ENCODE data around the gene MUCL1.

The MUCL1 gene

DNA sequence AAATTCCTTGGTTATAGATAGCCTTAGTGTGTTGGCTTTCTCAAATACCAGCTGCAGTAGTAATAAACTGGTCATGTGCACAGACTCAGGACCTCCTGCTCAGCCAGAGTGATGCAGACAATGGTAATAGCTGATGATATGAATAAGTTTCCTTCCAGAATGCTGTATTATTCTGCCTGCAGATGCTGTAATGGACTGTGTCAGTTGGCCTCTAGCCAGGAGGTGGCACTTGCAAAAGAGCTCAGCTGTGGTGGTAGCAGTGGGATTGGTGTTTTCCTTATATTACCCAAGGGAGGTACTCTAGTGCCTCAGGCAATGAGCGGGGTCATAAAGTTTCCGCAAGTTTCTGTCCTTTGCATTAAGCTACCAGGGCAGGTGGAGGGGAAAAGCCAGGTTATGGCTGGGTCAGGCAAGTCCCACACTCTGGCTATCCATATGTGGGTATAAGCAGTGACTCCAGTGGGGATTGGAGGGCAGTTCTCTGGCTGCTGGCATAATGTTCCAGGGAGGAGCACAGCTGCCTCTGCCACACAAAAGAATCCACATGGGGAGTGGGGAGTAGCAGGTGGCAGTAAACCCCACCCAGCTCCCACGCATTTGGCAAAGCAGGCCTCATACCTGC lies 14.0 kb upstream of the MUCL1 start:
- in situ Hi-C loops (cut with MboI; ENCODE audit: low sequenced_read_pairs, unreplicated experiment), result no loop called here
- TF ChIP-seq, protein P1, sequence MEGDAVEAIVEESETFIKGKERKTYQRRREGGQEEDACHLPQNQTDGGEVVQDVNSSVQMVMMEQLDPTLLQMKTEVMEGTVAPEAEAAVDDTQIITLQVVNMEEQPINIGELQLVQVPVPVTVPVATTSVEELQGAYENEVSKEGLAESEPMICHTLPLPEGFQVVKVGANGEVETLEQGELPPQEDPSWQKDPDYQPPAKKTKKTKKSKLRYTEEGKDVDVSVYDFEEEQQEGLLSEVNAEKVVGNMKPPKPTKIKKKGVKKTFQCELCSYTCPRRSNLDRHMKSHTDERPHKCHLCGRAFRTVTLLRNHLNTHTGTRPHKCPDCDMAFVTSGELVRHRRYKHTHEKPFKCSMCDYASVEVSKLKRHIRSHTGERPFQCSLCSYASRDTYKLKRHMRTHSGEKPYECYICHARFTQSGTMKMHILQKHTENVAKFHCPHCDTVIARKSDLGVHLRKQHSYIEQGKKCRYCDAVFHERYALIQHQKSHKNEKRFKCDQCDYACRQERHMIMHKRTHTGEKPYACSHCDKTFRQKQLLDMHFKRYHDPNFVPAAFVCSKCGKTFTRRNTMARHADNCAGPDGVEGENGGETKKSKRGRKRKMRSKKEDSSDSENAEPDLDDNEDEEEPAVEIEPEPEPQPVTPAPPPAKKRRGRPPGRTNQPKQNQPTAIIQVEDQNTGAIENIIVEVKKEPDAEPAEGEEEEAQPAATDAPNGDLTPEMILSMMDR (IDR thresholded peaks at IDR 0.05; ENCODE audit: borderline replicate concordance, control extremely low read depth, extremely low read depth, insufficient read depth, missing control alignments), result no peak
- DNase-seq (ENCODE audit: low spot score), result no peak

DNA sequence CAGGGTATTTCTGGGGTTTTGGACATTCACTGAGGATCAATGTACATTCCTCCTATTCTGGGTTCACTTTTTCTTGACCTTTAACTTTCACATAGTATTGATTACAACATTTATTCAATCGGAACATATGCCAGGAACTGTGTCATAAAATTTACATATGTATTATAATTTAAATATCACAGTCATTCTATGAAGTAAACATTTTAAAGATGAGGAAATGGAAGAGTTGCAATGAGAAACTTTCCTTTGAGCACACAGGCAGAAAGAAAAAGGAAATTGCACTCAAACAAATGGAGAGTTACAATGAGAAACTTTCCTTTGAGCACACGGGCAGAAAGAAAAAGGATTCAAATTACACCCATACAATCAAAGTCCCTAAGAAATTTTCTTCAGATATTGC lies 3.1 kb downstream of the MUCL1 start:
- in situ Hi-C loops (cut with MboI; ENCODE audit: low sequenced_read_pairs, unreplicated experiment), result loop anchor here (10.0 kb wide), 2 partner anchors 97 to 217 kb away; no protein-coding TSS in a partner anchor

DNA sequence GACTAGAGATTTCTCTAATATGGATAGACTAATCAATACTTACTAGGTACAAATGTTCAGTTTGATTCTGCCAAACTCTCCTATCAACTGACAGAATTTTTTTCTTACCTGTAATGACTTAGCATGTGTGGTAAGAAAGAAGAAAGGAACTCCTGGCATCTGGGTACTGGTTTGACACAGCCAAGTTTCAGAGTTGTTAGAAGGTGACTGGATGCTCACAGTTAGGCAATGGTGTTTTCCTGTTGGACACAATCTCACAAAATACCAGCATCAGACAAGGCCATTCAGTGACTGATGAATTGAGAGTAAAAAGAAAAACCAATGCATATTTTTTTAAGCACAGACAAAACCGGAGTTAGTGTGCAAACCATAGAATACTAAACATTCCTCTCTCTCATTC lies 4.2 kb downstream of the MUCL1 start:
- TF ChIP-seq, protein P1 (IDR thresholded peaks at IDR 0.05; ENCODE audit: borderline replicate concordance, control extremely low read depth, extremely low read depth, insufficient read depth, missing control alignments), result no peak
- DNase-seq (ENCODE audit: low spot score), result no peak
- in situ Hi-C loops (cut with MboI; ENCODE audit: low sequenced_read_pairs, unreplicated experiment), result loop anchor here (10.0 kb wide), 2 partner anchors 96 to 216 kb away; no protein-coding TSS in a partner anchor

More for the DNA sequence above, 3.1 kb downstream of the MUCL1 start:
- DNase-seq (ENCODE audit: low spot score), result no peak
- TF ChIP-seq, protein P1 (IDR thresholded peaks at IDR 0.05; ENCODE audit: borderline replicate concordance, control extremely low read depth, extremely low read depth, insufficient read depth, missing control alignments), result no peak

DNA sequence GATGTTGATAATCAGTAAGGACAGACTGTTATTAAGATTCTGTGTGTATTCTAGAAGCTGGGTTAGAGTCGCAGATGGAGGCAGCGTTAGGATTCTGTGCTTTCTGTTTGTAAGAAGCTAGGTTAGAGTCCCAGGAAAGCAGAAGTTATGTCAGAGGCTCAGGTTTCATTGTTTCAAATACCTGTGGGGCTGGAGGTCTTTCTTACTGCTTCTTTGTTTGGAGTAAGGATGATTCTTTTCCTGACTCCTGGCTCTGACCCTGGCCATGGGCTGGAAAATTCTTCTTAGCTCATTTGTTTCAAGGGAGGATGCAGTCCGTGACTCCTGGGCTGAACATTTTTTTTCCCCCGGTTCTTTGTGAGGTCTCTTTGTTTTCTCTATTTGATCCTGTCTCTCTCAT lies 5.2 kb downstream of the MUCL1 start:
- TF ChIP-seq, protein P1 (IDR thresholded peaks at IDR 0.05; ENCODE audit: borderline replicate concordance, control extremely low read depth, extremely low read depth, insufficient read depth, missing control alignments), result no peak
- in situ Hi-C loops (cut with MboI; ENCODE audit: low sequenced_read_pairs, unreplicated experiment), result loop anchor here (10.0 kb wide), 2 partner anchors 95 to 215 kb away; no protein-coding TSS in a partner anchor
- no peak for DNase-seq (ENCODE audit: low spot score)

DNA sequence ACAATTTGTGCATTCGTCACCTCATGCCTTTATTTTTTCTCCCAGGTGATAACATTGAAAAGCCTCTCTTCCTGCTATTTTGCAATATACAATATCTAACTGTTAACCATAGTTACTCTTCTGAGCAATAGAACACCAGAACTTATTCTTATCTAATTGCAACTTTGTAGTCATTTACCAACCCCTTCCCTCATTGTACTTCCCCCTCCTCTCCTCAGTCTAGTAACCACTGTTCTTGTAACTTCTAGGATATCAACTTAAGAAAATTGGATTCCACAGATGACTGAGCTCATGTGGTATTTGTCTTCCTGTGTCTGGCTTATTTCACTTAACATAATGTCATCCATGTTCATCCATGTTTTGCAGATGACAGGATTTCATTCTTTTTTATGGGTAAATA lies 7.6 kb downstream of the MUCL1 start:
- no peak for DNase-seq (ENCODE audit: low spot score)
- in situ Hi-C loops (cut with MboI; ENCODE audit: low sequenced_read_pairs, unreplicated experiment), result no loop called here
- TF ChIP-seq, protein P1 (IDR thresholded peaks at IDR 0.05; ENCODE audit: borderline replicate concordance, control extremely low read depth, extremely low read depth, insufficient read depth, missing control alignments), result no peak

DNA sequence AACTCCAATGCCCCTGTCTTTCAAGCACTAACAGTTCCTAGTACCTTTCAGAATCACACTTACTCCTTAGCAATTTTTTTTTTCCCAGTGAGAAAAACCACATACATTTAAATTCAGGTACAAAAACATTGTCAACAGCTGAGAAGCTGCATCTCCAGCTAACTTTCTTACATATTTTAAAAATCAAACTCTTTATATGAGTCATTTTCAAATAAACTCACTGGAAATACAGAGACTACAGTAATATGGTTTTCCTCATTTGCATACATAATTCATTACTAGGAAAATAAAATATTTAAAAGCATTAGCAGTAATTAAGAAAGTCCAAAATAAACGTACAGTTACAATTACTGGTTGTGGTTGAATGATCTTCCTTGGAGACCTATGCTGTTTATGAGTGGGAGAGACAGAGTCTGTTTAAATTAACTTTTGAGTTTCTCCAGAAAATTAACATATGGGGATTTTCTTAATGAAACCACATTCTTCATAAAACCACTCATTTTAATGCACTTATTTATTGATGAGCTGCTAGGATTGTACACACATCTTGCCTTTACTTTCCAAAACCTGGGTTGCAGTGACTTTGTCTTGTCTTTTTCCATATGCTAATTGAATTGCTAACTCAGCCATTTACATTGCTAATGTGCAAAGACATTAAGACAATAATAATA lies 9.8 kb downstream of the MUCL1 start:
- DNase-seq (ENCODE audit: low spot score), result no peak
- TF ChIP-seq, protein P1 (IDR thresholded peaks at IDR 0.05; ENCODE audit: borderline replicate concordance, control extremely low read depth, extremely low read depth, insufficient read depth, missing control alignments), result no peak
- in situ Hi-C loops (cut with MboI; ENCODE audit: low sequenced_read_pairs, unreplicated experiment), result no loop called here
